HG03025 (cell line): ENCODE results near the gene FNDC11.
"Not testable (repeated sequence)": the region's sequence is repeated elsewhere in the genome, so short reads cannot be mapped to it uniquely, and the experiment has no call there.

Source experiments
- ATAC-seq: cut with Tn5 transposase; IDR thresholded peaks from one replicate; pipeline ENCODE4 v1.9.1; 2021; ENCODE audit warnings: mild to moderate bottlenecking, moderate library complexity; ENCODE audit not compliant: unreplicated experiment, low FRiP score

Gene FNDC11

GRCh38 chr20:63552481-63553249 is 1.3 kb upstream of the FNDC11 start:
- ATAC-seq = peak; percentile 17

GRCh38 chr20:63553251-63553932 is 567 bp upstream of the FNDC11 start:
- ATAC-seq = peak; percentile 43

GRCh38 chr20:63554361-63555278 is 661 bp downstream of the FNDC11 start:
- no peak for ATAC-seq

- ATAC-seq = no peak
Observed at GRCh38 chr20:63555661-63556381, 1.9 kb downstream of the FNDC11 start.

GRCh38 chr20:63556873-63557478 is 3.0 kb downstream of the FNDC11 start:
- ATAC-seq = no peak

- no peak for ATAC-seq
Observed at GRCh38 chr20:63557481-63557891, 3.5 kb downstream of the FNDC11 start.

GRCh38 chr20:63558804-63559484 is 5.0 kb downstream of the FNDC11 start:
- no peak for ATAC-seq

GRCh38 chr20:63559485-63560332 is 5.8 kb downstream of the FNDC11 start:
- not testable (repeated sequence) for ATAC-seq

- no peak for ATAC-seq
Observed at GRCh38 chr20:63560333-63560805, 6.4 kb downstream of the FNDC11 start.

- ATAC-seq = no peak
Observed at GRCh38 chr20:63560856-63561609, 7.1 kb downstream of the FNDC11 start.

- no peak for ATAC-seq
Observed at GRCh38 chr20:63561624-63562396, 7.9 kb downstream of the FNDC11 start.

- no peak for ATAC-seq
Observed at GRCh38 chr20:63562461-63563224, 8.7 kb downstream of the FNDC11 start.

- ATAC-seq = no peak
Observed at GRCh38 chr20:63563225-63563935, 9.4 kb downstream of the FNDC11 start.

- no peak for ATAC-seq
Observed at GRCh38 chr20:63564036-63564810, 10.3 kb downstream of the FNDC11 start.
